Ishikawa (cell line): Measurements from ENCODE around the gene LZTS2.

Experiments used
- CREB1 ChIP-seq: IDR thresholded peaks from 2 replicates; pipeline ENCODE4 v1.6.1; 2012; ENCODE audit warnings: low read depth
- EGR1 ChIP-seq: IDR thresholded peaks from 2 replicates; pipeline ENCODE4 v1.6.1; 2012
- EP300 ChIP-seq: IDR thresholded peaks from 2 replicates; pipeline ENCODE4 v1.6.1; 2012; ENCODE audit warnings: borderline replicate concordance
- NFIC ChIP-seq: IDR thresholded peaks from 2 replicates; pipeline ENCODE4 v1.6.1; 2012
- RAD21 ChIP-seq: IDR thresholded peaks from 2 replicates; pipeline ENCODE4 v1.6.1; 2012; ENCODE audit warnings: low read depth
- REST ChIP-seq: IDR thresholded peaks from 2 replicates; pipeline ENCODE4 v1.6.1; 2012; ENCODE audit warnings: low read depth, mild to moderate bottlenecking
- TAF1 ChIP-seq: IDR thresholded peaks from 2 replicates; pipeline ENCODE4 v1.6.1; 2012; ENCODE audit warnings: low read depth, mild to moderate bottlenecking
- TCF12 ChIP-seq: IDR thresholded peaks from 2 replicates; pipeline ENCODE4 v1.6.1; 2012; ENCODE audit warnings: low read depth
- TEAD4 ChIP-seq: IDR thresholded peaks from 2 replicates; pipeline ENCODE4 v1.6.1; 2012
- YY1 ChIP-seq: IDR thresholded peaks from 2 replicates; pipeline ENCODE4 v1.6.1; 2012; ENCODE audit warnings: low read depth
- TF ChIP-seq, protein P1 (sequence below): IDR thresholded peaks from 2 replicates; pipeline ENCODE4 v1.6.1; 2012

DNA sequence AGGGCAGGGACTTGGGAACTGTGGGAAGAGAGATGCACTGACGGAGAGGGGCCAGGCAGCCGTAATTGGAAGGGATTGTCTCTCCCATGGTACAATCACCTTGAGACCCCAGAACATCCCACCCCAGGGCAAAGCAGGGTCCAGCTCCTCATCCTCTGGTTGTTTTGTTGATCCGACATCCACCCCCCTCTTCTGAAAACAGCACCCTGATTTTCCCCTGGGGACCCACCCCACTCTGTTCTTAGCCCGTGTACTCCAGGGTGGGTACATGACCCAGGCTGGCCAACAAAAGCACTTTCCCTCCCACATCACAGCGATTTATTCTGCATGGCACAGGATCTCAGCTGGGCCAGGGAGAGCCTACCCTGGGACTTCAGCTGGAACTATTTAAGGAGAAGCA, 17.2 kb downstream of the LZTS2 start:
- TF ChIP-seq TEAD4 (no peak), EP300 (no peak), NFIC (no peak), REST (no peak), CREB1 (no peak), TAF1 (no peak), EGR1 (no peak), TCF12 (no peak), RAD21 (no peak), YY1 (no peak)
- TF ChIP-seq, protein P1, sequence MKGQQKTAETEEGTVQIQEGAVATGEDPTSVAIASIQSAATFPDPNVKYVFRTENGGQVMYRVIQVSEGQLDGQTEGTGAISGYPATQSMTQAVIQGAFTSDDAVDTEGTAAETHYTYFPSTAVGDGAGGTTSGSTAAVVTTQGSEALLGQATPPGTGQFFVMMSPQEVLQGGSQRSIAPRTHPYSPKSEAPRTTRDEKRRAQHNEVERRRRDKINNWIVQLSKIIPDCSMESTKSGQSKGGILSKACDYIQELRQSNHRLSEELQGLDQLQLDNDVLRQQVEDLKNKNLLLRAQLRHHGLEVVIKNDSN = no peak
